GM12878 (cell line): ENCODE results near the gene CASP3. TPM values are rescaled to one million over a fixed set of nuclear protein-coding genes. Genes with fewer than 3 reads are reported as not detected.

ENCODE experiments used
- ATAC-seq: fragments of 200-7000 bp; cut with Tn5 transposase; 3 replicates; pipeline ENCODE4 v1.9.1; 2020; ENCODE audit warnings: mild to moderate bottlenecking, moderate library complexity
- BruUV-seq: library from RNA; stranded (reverse); fragments of 400-500 nt; replicated peaks from 2 replicates; lab custom pipeline; 2021; lab: Mats Ljungman, UMichigan
- CTCF ChIA-PET: fragments of 300-600 bp; sonication (Branson Sonifier 250); formaldehyde crosslinking; extraction: SDS; loops from one replicate; lab custom pipeline; 2021; ENCODE audit warnings: inconsistent platforms; lab: Yijun Ruan, JAX
- POLR2A ChIA-PET: fragments of 350-600 bp; formaldehyde crosslinking; extraction: SDS; loops from one replicate; lab custom pipeline; 2021; ENCODE audit warnings: inconsistent platforms; lab: Charles Lee
- RAD21 ChIA-PET: fragments of 300-600 bp; sonication (Branson Sonifier 250); formaldehyde crosslinking; loops from one replicate; lab custom pipeline; 2023; ENCODE audit warnings: antibody characterized with exemption; ENCODE audit not compliant: unreplicated experiment; lab: Charles Lee
- SMC1A ChIA-PET: fragments of 300-600 bp; sonication (Branson Sonifier 250); formaldehyde crosslinking; loops from one replicate; lab custom pipeline; 2023; ENCODE audit not compliant: unreplicated experiment, uncharacterized antibody; lab: Charles Lee
- DNase-seq: peaks from one replicate; pipeline ENCODE4 v3.0.0-alpha.2; 2011; ENCODE audit warnings: low read depth, low spot score
- FAIRE-seq: peaks from 3 replicates; lab custom pipeline; 2011; peaks lifted over from hg19 to GRCh38; lab: Jason Lieb, UNC
- H2AFZ ChIP-seq: 2 replicates; pipeline ENCODE4 v1.6.0; 2011; ENCODE audit warnings: low read depth, low read length, control low read depth; ENCODE audit not compliant: control insufficient read depth
- H3K27ac ChIP-seq: 2 replicates; pipeline ENCODE4 v1.5.1; 2011; ENCODE audit warnings: control low read depth; ENCODE audit not compliant: control insufficient read depth, insufficient read depth
- H3K27me3 ChIP-seq, 2 experiments: replicated peaks in 1 of 2; 2 replicates each; pipeline versions ENCODE4 v1.6.0 to v1.6.1; 2011; ENCODE audit warnings: low read length in 1 of 2; ENCODE audit not compliant: control insufficient read depth in 2 of 2, insufficient read depth in 2 of 2
- H3K36me3 ChIP-seq, 2 experiments: 2 replicates each; pipeline ENCODE4 v1.5.1; 2011; ENCODE audit warnings: low read length in 1 of 2; ENCODE audit not compliant: control insufficient read depth in 2 of 2, insufficient read depth in 2 of 2
- H3K4me1 ChIP-seq: 2 replicates; pipeline ENCODE4 v1.6.1; 2011; ENCODE audit warnings: mild to moderate bottlenecking, low read length, moderate library complexity, mixed read lengths; ENCODE audit not compliant: control insufficient read depth, insufficient read depth
- H3K4me2 ChIP-seq: 2 replicates; pipeline ENCODE4 v1.6.0; 2011; ENCODE audit warnings: control low read depth; ENCODE audit not compliant: control insufficient read depth, insufficient read depth
- H3K4me3 ChIP-seq: fragments of 200-600 bp; sonication (generic); 2 replicates; pipeline ENCODE4 v1.5.1; 2016
- H3K79me2 ChIP-seq: 2 replicates; pipeline ENCODE4 v1.6.0; 2011; ENCODE audit warnings: low read length; ENCODE audit not compliant: control insufficient read depth, insufficient read depth
- H3K9ac ChIP-seq: 2 replicates; pipeline ENCODE4 v1.8.0; 2011; ENCODE audit warnings: low read length, control low read depth, mixed read lengths; ENCODE audit not compliant: control insufficient read depth, insufficient read depth
- H3K9me3 ChIP-seq: replicated peaks from 3 replicates; pipeline ENCODE4 v1.5.1; 2011; ENCODE audit warnings: mild to moderate bottlenecking, low read length; ENCODE audit not compliant: control insufficient read depth, insufficient read depth
- H4K20me1 ChIP-seq: 2 replicates; pipeline ENCODE4 v1.6.0; 2011; ENCODE audit not compliant: control insufficient read depth, insufficient read depth
- CUX1 ChIP-seq: IDR thresholded peaks from 2 replicates; pipeline ENCODE4 v1.6.1; 2012; ENCODE audit warnings: improper control_type of control experiment, low read depth, low read length; ENCODE audit not compliant: insufficient replicate concordance
- ETV6 ChIP-seq, 2 experiments: fragments of 450-650 bp in 1 of 2; IDR thresholded peaks in 1 of 2; conservative IDR thresholded peaks in 1 of 2; 2 replicates each; pipeline ENCODE4 v1.6.1; 2014; ENCODE audit warnings: antibody characterized with exemption in 1 of 2, borderline replicate concordance in 1 of 2, low read depth in 1 of 2, mild to moderate bottlenecking in 1 of 2, moderate library complexity in 1 of 2
- IKZF2 ChIP-seq, 2 experiments: fragments of 450-650 bp; IDR thresholded peaks; 2 replicates each; pipeline ENCODE4 v1.6.1; 2017; ENCODE audit warnings: mild to moderate bottlenecking in 2 of 2, moderate library complexity in 2 of 2
- MYB ChIP-seq: fragments of 150-350 bp; IDR thresholded peaks from 2 replicates; pipeline ENCODE4 v1.6.1; 2014; ENCODE audit warnings: mild to moderate bottlenecking, low read depth, low read length, borderline replicate concordance
- MYC ChIP-seq: IDR thresholded peaks from 2 replicates; pipeline ENCODE4 v1.6.1; 2011; ENCODE audit warnings: mild to moderate bottlenecking, low read length, moderate library complexity, inconsistent platforms; ENCODE audit not compliant: insufficient read depth, insufficient replicate concordance, insufficient read length, severe bottlenecking
- NFXL1 ChIP-seq: fragments of 450-650 bp; IDR thresholded peaks from 2 replicates; pipeline ENCODE4 v1.6.1; 2017; ENCODE audit warnings: antibody characterized with exemption, mild to moderate bottlenecking, borderline replicate concordance
- STAT3 ChIP-seq: IDR thresholded peaks from 2 replicates; pipeline ENCODE4 v1.6.1; 2011; ENCODE audit warnings: low read depth, low read length, improper control_type of control experiment
- SUZ12 ChIP-seq: fragments of 200-600 bp; sonication (generic); IDR thresholded peaks from one replicate; pipeline ENCODE4 v1.6.1; 2018; ENCODE audit warnings: antibody characterized with exemption, mild to moderate bottlenecking; ENCODE audit not compliant: unreplicated experiment
- USF1 ChIP-seq: IDR thresholded peaks from 2 replicates; pipeline ENCODE4 v1.6.1; 2011; ENCODE audit warnings: borderline replicate concordance, low read depth, mild to moderate bottlenecking, moderate library complexity, mixed read lengths, low read length; ENCODE audit not compliant: insufficient read depth; ENCODE audit errors: extremely low read length
- ZBTB11 ChIP-seq: fragments of 450-650 bp; formaldehyde crosslinking; IDR thresholded peaks from 2 replicates; pipeline ENCODE4 v1.5.0; 2022; ENCODE audit warnings: mild to moderate bottlenecking, missing genetic modification characterization
- ZNF622 ChIP-seq: fragments of 450-650 bp; IDR thresholded peaks from 2 replicates; pipeline ENCODE4 v1.6.1; 2017; ENCODE audit warnings: mild to moderate bottlenecking, inconsistent platforms
- WGBS: methylation state at CpG from one replicate; pipeline ENCODE4 v1.1.6; 2016; ENCODE audit warnings: low lambda C conversion rate; ENCODE audit not compliant: insufficient replicate concordance, insufficient coverage; ENCODE audit errors: missing lambda C conversion rate; 5-methylcytosine and 5-hydroxymethylcytosine counted together
- in situ Hi-C: fragments of 300-500 bp; cut with MboI; formaldehyde crosslinking; loops from 9 replicates; pipeline ENCODE4 v1.14.3; 2018; ENCODE audit warnings: mixed read lengths
- intact Hi-C: fragments of 100-400 bp; cut with micrococcal nuclease; formaldehyde crosslinking; loops from one replicate; pipeline ENCODE4 v1.14.2; 2022; ENCODE audit not compliant: unreplicated experiment
- polyA plus RNA-seq, 11 experiments: library from polyadenylated mRNA; depleted of rRNA in 4 of 11; unstranded in 6 of 11; stranded (reverse) in 5 of 11; fragments of >200 nt; fragmentation: Nextera tagmentation in 4 of 11; fragmentation: Illumina TruSeq in 1 of 11; extraction: Ambion mirVana in 4 of 11; extraction: Trizol in 1 of 11; gene quantifications; 1 replicate in 1 of 11; 2 replicates in 10 of 11; pipeline versions ENCODE4 v1.2.1 to v1.2.3, GENCODE V29; 2011 to 2016; ENCODE audit warnings: inconsistent platforms in 2 of 11, missing spikeins in 2 of 11, low read depth in 1 of 11
- total RNA-seq, 4 experiments: library from RNA; depleted of rRNA in 3 of 4; stranded (reverse); fragments of >200 nt in 3 of 4; fragmentation: Illumina TruSeq in 1 of 4; extraction: Trizol in 1 of 4; gene quantifications; 2 replicates each; pipeline versions ENCODE4 v1.2.1 to v1.2.3, GENCODE V29; 2013 to 2021

CASP3 gene
- total and polyA plus RNA-seq, 10 of the 15 experiments (the other 5 are each of a cell fraction or from before 2014, with no cell fraction given), result 50.0 to 194 (median 74.4) TPM

- no peak for TF ChIP-seq CUX1
Measured at GRCh38 chr4:184591070-184591677, 58.1 kb downstream of the CASP3 start (continued).

GRCh38 chr4:184590196-184590595 lies 59.1 kb downstream of the CASP3 start:
- no peaks in the 10 kb centered on the region for H4K20me1 ChIP-seq
- no peak overlapping the region for H2AFZ ChIP-seq
- ChIA-PET SMC1A (interaction anchor here (1.2 to 2.2 kb wide), 5 partner anchors 18 to 50 kb away, joined by 3 to 6 read pairs (median 4); no protein-coding TSS in a partner anchor), RAD21 (interaction anchor here (0.8 kb wide), 1 partner anchor 9 kb away, joined by 3 read pairs; no protein-coding TSS in a partner anchor), CTCF (no interaction called here), POLR2A (interaction anchor here (0.6 kb wide), 1 partner anchor 285 kb away, joined by 3 read pairs; no protein-coding TSS in a partner anchor)
- peaks cover 4% of the 10 kb centered on the region; the same call in 1 of the 2 replicates for H3K4me1 ChIP-seq
- no peak for ATAC-seq
- intact Hi-C loops, result no loop called here
- no peak overlapping the region for H3K27ac ChIP-seq
- H3K36me3 ChIP-seq, result no peaks in the 10 kb centered on the region
- H3K79me2 ChIP-seq, result no peaks in the 10 kb centered on the region
- WGBS, result 11% methylated on average over 3 of the region's 3 CpGs
- no peak overlapping the region for H3K9ac ChIP-seq
- no TSS peak for BruUV-seq
- no peak for DNase-seq
- no peak overlapping the region for H3K4me2 ChIP-seq
- TF ChIP-seq ETV6 (conservative IDR thresholded peaks at IDR 0.05 in 1 of 2, IDR thresholded peaks at IDR 0.05 in 1 of 2; ENCODE audit: borderline replicate concordance in 1 of 2, low read depth in 1 of 2), result no peak
- no peak for TF ChIP-seq ZNF622
- no peak for TF ChIP-seq NFXL1
- TF ChIP-seq USF1, result no peak
- no peak for TF ChIP-seq ZBTB11
- TF ChIP-seq STAT3, result no peak
- no peak for TF ChIP-seq SUZ12
- no peak for TF ChIP-seq IKZF2 (IDR thresholded peaks at IDR 0.05)
- no peak for TF ChIP-seq MYC
- no peak for TF ChIP-seq MYB
- no peak for FAIRE-seq
- in situ Hi-C loops, result loop anchor here (10.0 kb wide), 1 partner anchor 65 kb away; no protein-coding TSS in a partner anchor
- H3K4me3 ChIP-seq, result no peak overlapping the region
- no peaks in the 10 kb centered on the region for H3K27me3 ChIP-seq
- no peaks in the 10 kb centered on the region; the same call in 2 of the 3 replicates for H3K9me3 ChIP-seq
